Mesothelial cell of epicardium (in vitro differentiated cells): ENCODE data around the gene CD300LG. TPM values are rescaled to one million over a fixed set of nuclear protein-coding genes. Genes with fewer than 3 reads are reported as not detected.

Experiments
- DNase-seq, 2 experiments: peaks; one replicate each; pipeline ENCODE4 v3.0.0; 2021; ENCODE audit warnings: low spot score in 2 of 2; ENCODE audit not compliant: unreplicated experiment in 2 of 2
- H3K27ac Mint-ChIP-seq: 2 replicates; pipeline ENCODE4 v1.8.0; 2021; ENCODE audit warnings: mixed read lengths
- H3K27me3 Mint-ChIP-seq: 2 replicates; pipeline ENCODE4 v1.8.0; 2021; ENCODE audit warnings: low read depth, mixed read lengths
- H3K36me3 Mint-ChIP-seq: 2 replicates; pipeline ENCODE4 v1.8.0; 2021; ENCODE audit warnings: mixed read lengths
- H3K4me1 Mint-ChIP-seq: 2 replicates; pipeline ENCODE4 v1.8.0; 2021; ENCODE audit warnings: mixed read lengths
- H3K4me3 Mint-ChIP-seq: 2 replicates; pipeline ENCODE4 v1.8.0; 2021; ENCODE audit warnings: mild to moderate bottlenecking, moderate library complexity, mixed read lengths
- H3K9me3 Mint-ChIP-seq: 2 replicates; pipeline ENCODE4 v1.8.0; 2021; ENCODE audit warnings: mixed read lengths
- total RNA-seq: library from RNA; stranded (reverse); gene quantifications from 3 replicates; pipeline ENCODE4 v1.2.1, GENCODE V29; 2021
- TF ChIP-seq, protein P1 (sequence below): fragments of 200-600 bp; sonication (generic); IDR thresholded peaks from one replicate; pipeline ENCODE4 v1.5.0; 2021; ENCODE audit warnings: antibody characterized with exemption; ENCODE audit not compliant: unreplicated experiment

Gene CD300LG
- total RNA-seq, 1 donor from 2014 or later = not detected

DNA sequence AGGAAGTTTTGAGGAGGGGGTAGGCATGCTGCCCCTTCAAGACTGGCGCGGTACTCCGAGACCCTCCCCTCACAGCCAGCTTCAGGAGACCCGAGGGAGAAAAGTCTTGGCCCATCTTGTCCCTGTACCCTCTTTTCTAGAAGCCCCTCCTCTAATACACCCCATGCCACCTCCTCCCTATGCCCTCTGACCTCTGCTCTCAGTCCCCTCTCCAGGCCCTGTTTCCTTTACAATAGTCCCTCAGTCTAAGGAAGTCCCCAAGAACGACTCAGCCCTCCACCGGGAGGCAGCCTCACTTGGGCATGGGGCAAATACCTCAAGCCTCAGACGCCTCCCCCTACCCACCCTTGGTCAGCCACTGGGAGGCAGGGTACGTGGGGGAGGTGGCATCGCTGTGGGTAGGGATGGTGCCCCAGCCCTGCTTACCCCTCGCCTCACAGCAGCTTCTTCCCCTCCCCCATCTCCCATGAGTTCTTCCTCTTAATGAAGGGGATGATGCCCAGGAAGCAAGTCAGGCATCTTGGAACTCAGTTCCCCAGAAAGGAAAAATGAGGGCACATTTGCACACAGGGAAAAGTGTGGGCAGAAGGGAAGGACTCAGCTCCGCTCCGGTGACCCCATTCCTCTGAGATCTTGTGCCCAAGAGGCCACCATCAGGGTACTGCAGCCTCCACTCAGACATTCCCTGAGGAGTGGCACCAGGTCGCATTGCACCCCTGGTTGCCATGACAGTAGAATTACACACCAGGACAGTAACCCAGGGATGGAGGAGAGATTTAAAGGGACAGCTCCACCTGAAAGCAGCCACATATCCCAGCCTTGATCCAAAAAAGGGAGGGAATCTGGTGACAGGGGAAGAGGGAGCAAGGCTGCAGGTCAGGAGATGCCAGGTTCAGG, 54.1 kb downstream of the CD300LG start:
- H3K27ac Mint-ChIP-seq = no peak overlapping the region
- H3K4me3 Mint-ChIP-seq = peak overlapping the region; percentile 73
- peaks cover 38% of the 10 kb centered on the region for H3K4me1 Mint-ChIP-seq
- TF ChIP-seq, protein P1, sequence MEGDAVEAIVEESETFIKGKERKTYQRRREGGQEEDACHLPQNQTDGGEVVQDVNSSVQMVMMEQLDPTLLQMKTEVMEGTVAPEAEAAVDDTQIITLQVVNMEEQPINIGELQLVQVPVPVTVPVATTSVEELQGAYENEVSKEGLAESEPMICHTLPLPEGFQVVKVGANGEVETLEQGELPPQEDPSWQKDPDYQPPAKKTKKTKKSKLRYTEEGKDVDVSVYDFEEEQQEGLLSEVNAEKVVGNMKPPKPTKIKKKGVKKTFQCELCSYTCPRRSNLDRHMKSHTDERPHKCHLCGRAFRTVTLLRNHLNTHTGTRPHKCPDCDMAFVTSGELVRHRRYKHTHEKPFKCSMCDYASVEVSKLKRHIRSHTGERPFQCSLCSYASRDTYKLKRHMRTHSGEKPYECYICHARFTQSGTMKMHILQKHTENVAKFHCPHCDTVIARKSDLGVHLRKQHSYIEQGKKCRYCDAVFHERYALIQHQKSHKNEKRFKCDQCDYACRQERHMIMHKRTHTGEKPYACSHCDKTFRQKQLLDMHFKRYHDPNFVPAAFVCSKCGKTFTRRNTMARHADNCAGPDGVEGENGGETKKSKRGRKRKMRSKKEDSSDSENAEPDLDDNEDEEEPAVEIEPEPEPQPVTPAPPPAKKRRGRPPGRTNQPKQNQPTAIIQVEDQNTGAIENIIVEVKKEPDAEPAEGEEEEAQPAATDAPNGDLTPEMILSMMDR = no peak
- H3K9me3 Mint-ChIP-seq = no peaks in the 10 kb centered on the region
- H3K36me3 Mint-ChIP-seq = no peaks in the 10 kb centered on the region
- peaks cover 24% of the 10 kb centered on the region for H3K27me3 Mint-ChIP-seq
- no peak for DNase-seq

DNA sequence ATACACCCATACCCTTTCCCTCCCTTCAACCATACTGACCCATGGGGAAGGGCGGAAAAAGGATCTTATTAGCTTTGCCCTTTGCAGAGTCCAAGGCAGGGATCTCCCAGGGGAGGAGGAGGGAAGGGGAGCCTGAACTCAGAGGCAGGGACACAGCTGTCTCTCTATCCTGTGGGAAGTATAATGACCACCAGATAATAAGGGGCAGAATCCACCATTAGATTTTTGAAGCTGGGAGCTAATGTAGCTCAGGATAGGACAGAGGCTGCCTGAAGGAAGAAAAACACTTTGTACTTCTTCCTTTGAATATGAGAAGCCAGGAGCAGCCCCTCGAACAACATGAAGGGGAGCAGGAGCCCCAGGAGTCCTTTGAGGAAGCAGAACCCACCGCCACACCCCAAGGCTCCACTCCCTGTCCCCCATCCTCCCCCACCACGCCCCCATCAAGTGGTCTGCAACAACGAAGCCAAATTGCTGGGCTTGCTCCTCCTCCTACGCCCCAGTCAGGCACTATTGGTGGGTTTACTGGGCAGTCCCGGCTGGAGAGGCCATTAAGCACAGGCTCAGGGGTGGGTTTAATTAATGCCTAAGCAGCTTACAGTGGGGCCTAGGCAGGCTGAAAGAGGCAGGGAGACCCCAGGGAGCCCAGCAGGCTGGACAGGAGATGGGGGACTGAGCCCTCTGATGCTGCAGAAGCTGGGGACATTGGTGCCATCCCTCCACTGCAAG, 55.0 kb downstream of the CD300LG start:
- H3K27me3 Mint-ChIP-seq = peaks cover 31% of the 10 kb centered on the region
- no peak overlapping the region for H3K4me3 Mint-ChIP-seq
- no peak for DNase-seq
- H3K4me1 Mint-ChIP-seq = peaks cover 42% of the 10 kb centered on the region
- H3K27ac Mint-ChIP-seq = no peak overlapping the region
- H3K9me3 Mint-ChIP-seq = no peaks in the 10 kb centered on the region
- TF ChIP-seq, protein P1 = no peak
- H3K36me3 Mint-ChIP-seq = no peaks in the 10 kb centered on the region

DNA sequence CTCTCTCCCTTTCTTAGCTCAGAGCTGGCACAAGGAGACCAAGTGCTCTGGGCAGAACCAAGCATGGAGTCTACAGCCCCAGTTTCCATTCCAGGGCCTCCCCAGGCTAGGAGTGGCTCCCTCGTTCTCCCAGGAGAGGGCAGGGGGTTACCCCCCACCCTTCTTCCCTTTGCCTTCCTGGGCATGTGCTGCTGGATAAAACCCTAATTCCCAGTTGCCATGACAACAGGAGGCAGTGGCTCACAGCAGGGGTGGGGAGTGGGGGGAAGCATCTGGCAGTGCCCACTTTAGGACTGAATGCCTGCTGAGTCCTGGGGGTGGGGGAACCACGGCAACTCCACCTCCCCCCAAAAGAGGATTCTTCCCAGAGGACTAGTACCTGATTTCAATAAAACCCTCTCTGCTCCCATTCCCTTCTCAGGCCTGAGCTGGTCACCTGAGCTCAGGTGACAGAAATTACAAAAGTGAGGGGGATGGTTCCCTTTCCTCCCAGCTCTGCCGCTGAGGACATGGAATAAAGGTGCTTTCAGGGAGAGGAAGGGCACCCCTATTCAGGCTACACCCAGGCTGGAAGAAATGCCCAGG, 58.5 kb downstream of the CD300LG start:
- H3K36me3 Mint-ChIP-seq = no peaks in the 10 kb centered on the region
- H3K9me3 Mint-ChIP-seq = no peaks in the 10 kb centered on the region
- H3K4me3 Mint-ChIP-seq = no peak overlapping the region
- peaks cover 51% of the 10 kb centered on the region for H3K27me3 Mint-ChIP-seq
- no peak for DNase-seq
- H3K4me1 Mint-ChIP-seq = peaks cover 23% of the 10 kb centered on the region
- TF ChIP-seq, protein P1 = no peak
- no peak overlapping the region for H3K27ac Mint-ChIP-seq

DNA sequence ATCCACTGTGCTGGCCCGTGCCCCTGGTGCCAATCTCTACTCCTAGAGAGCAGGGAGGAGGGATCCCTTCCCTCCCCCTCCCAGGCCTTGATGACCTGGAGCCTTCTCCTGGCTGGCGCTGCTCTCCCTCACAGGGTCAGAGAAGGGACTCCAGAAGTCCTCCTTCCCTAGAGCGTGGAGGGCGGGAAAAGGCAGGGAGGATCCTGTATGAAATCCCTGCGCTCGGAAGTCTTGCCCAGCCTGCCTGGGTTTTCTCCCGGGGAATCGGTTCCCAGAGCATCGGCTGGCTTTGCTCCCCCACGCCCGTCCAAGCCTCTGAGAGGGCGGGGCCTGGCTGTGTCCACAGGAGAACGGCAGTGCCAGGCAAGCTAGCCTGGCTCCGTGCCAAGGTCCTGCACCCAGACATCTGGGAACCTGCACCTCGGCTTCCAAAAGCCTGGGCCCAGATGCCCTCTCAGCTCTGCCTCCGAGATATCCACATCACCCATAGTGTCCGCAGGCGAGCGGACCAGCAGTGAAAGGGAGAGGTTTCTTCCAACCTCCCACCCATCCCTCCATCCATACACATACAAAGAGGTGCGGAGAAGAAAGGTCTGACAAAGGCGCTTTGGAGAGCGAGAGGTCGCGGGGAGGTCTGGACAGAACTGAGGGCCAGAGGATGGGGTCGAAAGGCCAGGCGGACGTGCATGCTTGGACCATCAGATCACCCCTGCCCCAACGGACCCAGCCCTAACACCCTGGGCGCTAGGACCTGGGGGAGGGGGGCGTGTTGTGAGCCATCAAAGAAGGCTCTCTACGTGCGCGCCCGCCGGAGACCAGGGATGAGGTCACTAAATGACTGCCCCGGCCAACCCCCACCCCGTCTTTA, 59.2 kb downstream of the CD300LG start:
- peak in 1 of 2 experiments; percentile 58 for DNase-seq
- Mint-ChIP-seq H3K27ac (peak overlapping the region; percentile 9), H3K4me1 (peaks cover 15% of the 10 kb centered on the region), H3K27me3 (peaks cover 50% of the 10 kb centered on the region), H3K36me3 (no peaks in the 10 kb centered on the region), H3K9me3 (no peaks in the 10 kb centered on the region), H3K4me3 (peak overlapping the region; percentile 71)
- TF ChIP-seq, protein P1 = no peak

DNA sequence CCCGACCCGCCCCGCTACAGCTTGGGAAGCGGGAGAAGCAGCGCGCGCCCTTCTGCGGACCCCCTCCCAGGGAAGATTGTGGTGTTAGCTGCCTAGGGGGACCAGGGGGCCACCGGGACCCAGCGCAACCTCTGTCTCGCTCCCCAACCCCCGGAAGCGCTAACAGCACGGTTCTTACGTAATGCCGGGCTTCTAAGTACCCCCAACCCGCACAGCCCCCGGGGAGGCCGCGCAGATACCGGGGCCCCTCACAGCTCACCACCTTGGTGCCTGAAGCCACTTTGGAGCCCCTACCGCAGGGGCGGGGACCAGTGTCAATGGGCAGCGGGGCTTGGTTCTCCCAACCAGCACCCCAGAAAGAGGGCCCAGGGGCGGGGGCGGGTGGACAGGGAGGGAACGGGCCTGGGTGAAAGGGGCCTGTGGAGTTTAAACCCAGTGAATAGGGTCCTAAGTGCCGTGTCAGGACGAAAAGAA, 60.0 kb downstream of the CD300LG start:
- peaks cover 13% of the 10 kb centered on the region for H3K4me1 Mint-ChIP-seq
- H3K4me3 Mint-ChIP-seq = peak overlapping the region; percentile 71
- no peaks in the 10 kb centered on the region for H3K36me3 Mint-ChIP-seq
- H3K27me3 Mint-ChIP-seq = peaks cover 45% of the 10 kb centered on the region
- TF ChIP-seq, protein P1 = no peak
- H3K27ac Mint-ChIP-seq = peak overlapping the region; percentile 9
- no peaks in the 10 kb centered on the region for H3K9me3 Mint-ChIP-seq
- peak in 1 of 2 experiments; percentile 41 for DNase-seq
